Neural cell (in vitro differentiated cells): Measurements from ENCODE around the gene GPR21. TPM values are rescaled to one million over a fixed set of nuclear protein-coding genes. Genes with fewer than 3 reads are reported as not detected.
A peak's percentile ranks its signal among the peaks of the same experiment; 100 is the strongest.

Experiments used
- H2AFZ ChIP-seq: fragments of 200-600, 300-800 bp; sonication (generic), shearing (Covaris generic); 2 replicates; pipeline ENCODE4 v1.6.0; 2014; ENCODE audit warnings: low read depth, mild to moderate bottlenecking, antibody characterized with exemption, low read length, moderate library complexity
- H3F3A ChIP-seq: fragments of 200-600 bp; shearing (Covaris generic); 2 replicates; pipeline ENCODE4 v1.6.1; 2016; ENCODE audit warnings: mild to moderate bottlenecking, moderate library complexity, mixed read lengths, antibody characterized with exemption, low read length; ENCODE audit not compliant: insufficient read depth, poor library complexity, severe bottlenecking
- H3K27ac ChIP-seq: fragments of 200-600, 300-800 bp; sonication (generic), shearing (Covaris generic); 2 replicates; pipeline ENCODE4 v1.5.1; 2014; ENCODE audit warnings: mild to moderate bottlenecking, low read length, moderate library complexity
- H3K27me3 ChIP-seq: fragments of 300-800, 200-600 bp; sonication (generic), shearing (Covaris generic); 2 replicates; pipeline ENCODE4 v1.6.0; 2014; ENCODE audit warnings: mild to moderate bottlenecking, low read depth, low read length, moderate library complexity; ENCODE audit not compliant: insufficient read depth
- H3K36me3 ChIP-seq: fragments of 300-800, 200-600 bp; sonication (generic), shearing (Covaris generic); 2 replicates; pipeline ENCODE4 v1.5.1; 2014; ENCODE audit warnings: mild to moderate bottlenecking, antibody characterized with exemption, low read length, moderate library complexity; ENCODE audit not compliant: insufficient read depth
- H3K4me2 ChIP-seq: fragments of 300-800, 200-600 bp; sonication (generic), shearing (Covaris generic); 2 replicates; pipeline ENCODE4 v1.6.0; 2014; ENCODE audit warnings: mild to moderate bottlenecking, low read length
- H3K4me3 ChIP-seq: fragments of 300-800, 200-600 bp; sonication (generic), shearing (Covaris generic); 2 replicates; pipeline ENCODE4 v1.5.1; 2014; ENCODE audit warnings: mild to moderate bottlenecking, low read length, moderate library complexity
- H3K79me2 ChIP-seq: fragments of 200-600 bp; shearing (Covaris generic); replicated peaks from 2 replicates; pipeline ENCODE4 v1.6.0; 2014; ENCODE audit warnings: mild to moderate bottlenecking, low read length, moderate library complexity; ENCODE audit not compliant: insufficient read depth
- H3K9ac ChIP-seq: fragments of 300-800, 200-600 bp; sonication (generic), shearing (Covaris generic); 2 replicates; pipeline ENCODE4 v1.6.1; 2016; ENCODE audit warnings: mild to moderate bottlenecking, low read length, mixed read lengths
- H3K9me2 ChIP-seq: fragments of 200-600 bp; shearing (Covaris generic); 2 replicates; pipeline ENCODE4 v1.6.1; 2016; ENCODE audit warnings: mild to moderate bottlenecking, low read length, mixed read lengths; ENCODE audit not compliant: insufficient read depth
- H3K9me3 ChIP-seq: fragments of 200-600, 300-800 bp; sonication (generic), shearing (Covaris generic); 2 replicates; pipeline ENCODE4 v1.6.1; 2016; ENCODE audit warnings: mild to moderate bottlenecking, mixed run types, low read length, moderate library complexity, mixed read lengths
- H4K20me1 ChIP-seq: fragments of 200-600 bp; shearing (Covaris generic); 2 replicates; pipeline ENCODE4 v1.6.1; 2016; ENCODE audit warnings: mild to moderate bottlenecking, mixed run types; ENCODE audit not compliant: insufficient read depth
- CTCF ChIP-seq: fragments of 450-650 bp; IDR thresholded peaks from 2 replicates; pipeline ENCODE4 v1.5.1; 2014; ENCODE audit warnings: antibody characterized with exemption, mild to moderate bottlenecking, moderate library complexity; ENCODE audit not compliant: poor library complexity, severe bottlenecking
- EP300 ChIP-seq: fragments of 450-650 bp; conservative IDR thresholded peaks from 2 replicates; pipeline ENCODE4 v1.6.1; 2014; ENCODE audit warnings: antibody characterized with exemption, mild to moderate bottlenecking, moderate library complexity; ENCODE audit not compliant: poor library complexity, severe bottlenecking
- EZH2 ChIP-seq: fragments of 200-600, 300-800 bp; shearing (Covaris generic), sonication (generic); IDR thresholded peaks from 2 replicates; pipeline ENCODE4 v1.6.1; 2014; ENCODE audit warnings: antibody characterized with exemption, low read length, borderline replicate concordance, mild to moderate bottlenecking; ENCODE audit not compliant: insufficient read depth, poor library complexity, severe bottlenecking
- MXI1 ChIP-seq: fragments of 450-650 bp; conservative IDR thresholded peaks from 2 replicates; pipeline ENCODE4 v1.6.1; 2014; ENCODE audit warnings: antibody characterized with exemption, mild to moderate bottlenecking; ENCODE audit not compliant: poor library complexity, severe bottlenecking
- POLR2AphosphoS5 ChIP-seq: IDR thresholded peaks from 2 replicates; pipeline ENCODE4 v1.6.1; 2012
- RAD21 ChIP-seq: fragments of 450-650 bp; conservative IDR thresholded peaks from 2 replicates; pipeline ENCODE4 v1.6.1; 2014; ENCODE audit warnings: antibody characterized with exemption, mild to moderate bottlenecking, moderate library complexity
- REST ChIP-seq: IDR thresholded peaks from 2 replicates; pipeline ENCODE4 v1.6.1; 2012; ENCODE audit warnings: borderline replicate concordance
- SMC3 ChIP-seq: fragments of 450-650 bp; conservative IDR thresholded peaks from 2 replicates; pipeline ENCODE4 v1.6.1; 2014; ENCODE audit warnings: antibody characterized with exemption, mild to moderate bottlenecking, moderate library complexity; ENCODE audit not compliant: poor library complexity
- TAF1 ChIP-seq: IDR thresholded peaks from 2 replicates; pipeline ENCODE4 v1.6.1; 2012; ENCODE audit warnings: low read depth
- polyA plus RNA-seq: library from polyadenylated mRNA; depleted of rRNA; stranded (reverse); fragments of >200 nt; gene quantifications from 2 replicates; pipeline ENCODE4 v1.2.3, GENCODE V29; 2014

The GPR21 gene
- polyA plus RNA-seq, 1 donor from 2014 or later, result 2.2 TPM

DNA sequence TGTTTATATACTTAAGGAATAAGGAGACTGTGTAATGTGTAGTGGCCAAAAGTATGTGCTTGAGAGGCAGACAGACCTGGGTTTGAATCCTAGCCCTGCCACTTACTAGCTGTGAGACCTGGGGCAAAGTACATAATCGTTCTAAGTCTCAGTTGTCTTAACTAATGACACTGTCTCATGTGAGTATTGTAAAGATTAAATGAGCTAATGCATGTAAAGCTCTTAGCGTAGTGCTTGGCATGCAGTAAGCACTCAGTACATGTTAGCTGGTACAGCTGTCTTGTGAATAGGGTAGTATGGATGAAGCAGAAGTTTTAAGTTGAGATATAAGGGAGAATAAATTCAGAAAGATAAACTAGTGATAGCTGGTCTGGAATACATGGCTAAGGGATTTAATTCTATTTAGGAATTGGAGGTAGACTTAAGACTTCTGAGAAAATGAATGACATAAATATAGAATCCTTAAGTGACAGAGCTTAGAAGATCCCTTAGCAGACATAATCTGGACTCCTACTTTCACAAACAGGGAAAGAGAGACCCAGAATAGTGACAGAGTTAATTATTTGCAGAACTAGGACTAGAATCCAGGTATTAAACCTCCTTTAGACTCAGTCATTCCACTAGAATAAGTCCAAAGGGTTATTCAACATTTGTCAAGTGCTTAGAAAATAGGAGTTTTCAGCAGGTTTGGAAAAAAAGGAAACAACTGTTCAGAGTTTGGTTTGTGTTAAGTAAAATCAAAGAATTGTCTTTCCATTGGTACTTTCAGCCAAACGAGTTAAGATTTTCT is 13.1 kb downstream of the GPR21 start:
- no peak overlapping the region for H3K4me2 ChIP-seq
- H3K27me3 ChIP-seq, result no peaks in the 10 kb centered on the region
- no peak overlapping the region for H3K4me3 ChIP-seq
- TF ChIP-seq CTCF (no peak), TAF1 (no peak), SMC3 (no peak), EP300 (no peak), POLR2AphosphoS5 (no peak), MXI1 (no peak), EZH2 (no peak), REST (no peak), RAD21 (no peak)
- H3K9ac ChIP-seq, result no peak overlapping the region
- no peaks in the 10 kb centered on the region for H3K36me3 ChIP-seq
- H3K9me2 ChIP-seq, result no peaks in the 10 kb centered on the region
- no peaks in the 10 kb centered on the region for H4K20me1 ChIP-seq
- no peaks in the 10 kb centered on the region for H3F3A ChIP-seq
- H3K79me2 ChIP-seq, result no peaks in the 10 kb centered on the region
- H2AFZ ChIP-seq, result no peak overlapping the region
- no peak overlapping the region for H3K27ac ChIP-seq
- no peaks in the 10 kb centered on the region for H3K9me3 ChIP-seq

- TF ChIP-seq CTCF (no peak), POLR2AphosphoS5 (no peak), SMC3 (no peak), EP300 (no peak), RAD21 (no peak), TAF1 (no peak), EZH2 (no peak), REST (no peak), MXI1 (no peak)
- no peak overlapping the region for H2AFZ ChIP-seq
- H3F3A ChIP-seq, result no peaks in the 10 kb centered on the region
- H3K4me3 ChIP-seq, result no peak overlapping the region
- no peaks in the 10 kb centered on the region for H3K27me3 ChIP-seq
- H3K79me2 ChIP-seq, result no peaks in the 10 kb centered on the region
- no peaks in the 10 kb centered on the region for H3K9me3 ChIP-seq
- H3K4me2 ChIP-seq, result no peak overlapping the region
- peak overlapping the region; percentile 30 for H3K27ac ChIP-seq
- H3K36me3 ChIP-seq, result no peaks in the 10 kb centered on the region
- no peaks in the 10 kb centered on the region for H3K9me2 ChIP-seq
- no peaks in the 10 kb centered on the region for H4K20me1 ChIP-seq
- no peak overlapping the region for H3K9ac ChIP-seq
Observed at GRCh38 chr9:123048748-123049147, 15.3 kb downstream of the GPR21 start.
